Uterus (tissue), 2 donors: ENCODE results near the gene COG7.

Experiments
- POLR2A ChIP-seq, 2 donors: fragments of 450-650 bp; IDR thresholded peaks; one replicate each; pipeline ENCODE4 v1.6.1; 2016; ENCODE audit warnings: antibody characterized with exemption in 2 of 2, mild to moderate bottlenecking in 1 of 2, moderate library complexity in 1 of 2
- TF ChIP-seq, protein P1 (sequence below), 4 experiments: fragments of 200-600 bp in 2 of 4; fragments of 450-650 bp in 2 of 4; sonication (generic) in 2 of 4; IDR thresholded peaks; one replicate each; pipeline ENCODE4 v1.5.1; 2016 to 2019; ENCODE audit warnings: antibody characterized with exemption in 4 of 4, mild to moderate bottlenecking in 2 of 4, moderate library complexity in 1 of 4

DNA sequence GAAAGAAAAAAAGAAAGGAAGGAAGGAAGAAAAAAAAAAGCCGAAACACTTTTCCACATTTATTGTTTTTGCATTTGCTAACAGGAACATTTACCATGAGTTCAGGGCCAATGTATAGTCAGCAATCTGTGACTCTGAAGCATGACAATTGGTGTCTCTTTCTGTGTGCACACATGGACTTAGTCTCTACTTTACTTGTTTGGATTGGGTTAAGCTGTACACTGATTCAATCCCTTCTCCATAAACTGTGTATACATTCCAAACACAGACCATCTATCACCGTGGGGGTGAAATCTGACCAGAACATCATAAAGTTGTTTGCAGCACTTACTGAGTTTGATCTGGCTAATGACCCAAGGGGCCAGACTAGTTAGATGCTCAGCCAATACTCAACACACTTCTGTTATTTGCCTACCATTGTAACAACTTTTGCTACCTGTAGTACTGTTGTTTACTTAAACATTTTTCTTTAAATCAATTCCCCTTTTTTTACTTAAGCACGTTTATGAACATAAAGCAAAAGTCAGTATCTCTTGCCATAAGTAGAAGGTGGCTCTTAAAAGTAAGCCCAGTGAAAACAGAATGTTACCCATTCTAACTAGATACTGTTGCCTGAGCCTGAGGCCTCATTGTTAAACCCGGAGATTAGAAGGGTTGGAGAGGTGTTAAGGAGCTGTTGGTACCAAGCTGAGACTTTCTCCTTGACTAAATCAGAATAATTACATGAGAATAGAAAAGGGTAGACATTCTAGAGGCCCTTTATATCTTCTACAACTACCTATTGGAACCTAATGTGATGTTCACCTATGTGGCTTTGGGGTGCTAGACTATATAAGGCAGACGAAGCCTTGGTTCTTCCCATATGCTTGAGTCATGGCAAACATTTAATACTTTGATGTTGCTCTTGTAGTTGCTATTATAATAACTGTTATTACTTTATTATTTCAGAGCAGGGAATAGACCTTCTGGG lies 109.1 kb downstream of the COG7 start:
- TF ChIP-seq, protein P1, sequence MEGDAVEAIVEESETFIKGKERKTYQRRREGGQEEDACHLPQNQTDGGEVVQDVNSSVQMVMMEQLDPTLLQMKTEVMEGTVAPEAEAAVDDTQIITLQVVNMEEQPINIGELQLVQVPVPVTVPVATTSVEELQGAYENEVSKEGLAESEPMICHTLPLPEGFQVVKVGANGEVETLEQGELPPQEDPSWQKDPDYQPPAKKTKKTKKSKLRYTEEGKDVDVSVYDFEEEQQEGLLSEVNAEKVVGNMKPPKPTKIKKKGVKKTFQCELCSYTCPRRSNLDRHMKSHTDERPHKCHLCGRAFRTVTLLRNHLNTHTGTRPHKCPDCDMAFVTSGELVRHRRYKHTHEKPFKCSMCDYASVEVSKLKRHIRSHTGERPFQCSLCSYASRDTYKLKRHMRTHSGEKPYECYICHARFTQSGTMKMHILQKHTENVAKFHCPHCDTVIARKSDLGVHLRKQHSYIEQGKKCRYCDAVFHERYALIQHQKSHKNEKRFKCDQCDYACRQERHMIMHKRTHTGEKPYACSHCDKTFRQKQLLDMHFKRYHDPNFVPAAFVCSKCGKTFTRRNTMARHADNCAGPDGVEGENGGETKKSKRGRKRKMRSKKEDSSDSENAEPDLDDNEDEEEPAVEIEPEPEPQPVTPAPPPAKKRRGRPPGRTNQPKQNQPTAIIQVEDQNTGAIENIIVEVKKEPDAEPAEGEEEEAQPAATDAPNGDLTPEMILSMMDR (IDR thresholded peaks at IDR 0.05): no peak
- TF ChIP-seq POLR2A (IDR thresholded peaks at IDR 0.05): no peak
